Smooth muscle cell (in vitro differentiated cells): Measurements from ENCODE around the gene CCDC148. TPM values are rescaled to one million over a fixed set of nuclear protein-coding genes. Genes with fewer than 3 reads are reported as not detected.

ENCODE experiments used
- DNase-seq: peaks from one replicate; lab custom pipeline; 2025; ENCODE audit not compliant: unreplicated experiment; lab: John Stamatoyannopoulos, UW
- H2AFZ ChIP-seq: fragments of 200-600 bp; sonication (generic); 2 replicates; pipeline ENCODE4 v1.6.0; 2016; ENCODE audit warnings: antibody characterized with exemption, low read depth, mild to moderate bottlenecking
- H3F3A ChIP-seq: fragments of 200-600 bp; sonication (generic); 2 replicates; pipeline ENCODE4 v1.6.0; 2017; ENCODE audit warnings: antibody characterized with exemption, low read depth
- H3K27ac ChIP-seq: fragments of 200-600 bp; sonication (generic); 2 replicates; pipeline ENCODE4 v1.5.1; 2016; ENCODE audit warnings: low read depth, mild to moderate bottlenecking
- H3K27me3 ChIP-seq: fragments of 200-600 bp; sonication (generic); 2 replicates; pipeline ENCODE4 v1.6.1; 2016; ENCODE audit warnings: low read depth, mild to moderate bottlenecking
- H3K36me3 ChIP-seq: fragments of 200-600 bp; sonication (generic); 2 replicates; pipeline ENCODE4 v1.5.1; 2016; ENCODE audit warnings: low read depth
- H3K4me1 ChIP-seq: fragments of 200-600 bp; sonication (generic); 2 replicates; pipeline ENCODE4 v1.5.1; 2016; ENCODE audit warnings: low read depth
- H3K4me2 ChIP-seq: fragments of 200-600 bp; sonication (generic); 2 replicates; pipeline ENCODE4 v1.6.0; 2016; ENCODE audit warnings: mild to moderate bottlenecking
- H3K4me3 ChIP-seq: fragments of 200-600 bp; sonication (generic); 2 replicates; pipeline ENCODE4 v1.5.1; 2016; ENCODE audit warnings: mild to moderate bottlenecking
- H3K79me2 ChIP-seq: fragments of 200-600 bp; sonication (generic); 2 replicates; pipeline ENCODE4 v1.6.0; 2016; ENCODE audit warnings: low read depth, mild to moderate bottlenecking
- H3K9ac ChIP-seq: fragments of 200-600 bp; sonication (generic); 2 replicates; pipeline ENCODE4 v1.6.0; 2016; ENCODE audit warnings: low read depth
- H3K9me3 ChIP-seq: fragments of 200-600 bp; sonication (generic); replicated peaks from 2 replicates; pipeline ENCODE4 v1.5.1; 2016; ENCODE audit warnings: low read depth
- H4K20me1 ChIP-seq: fragments of 200-600 bp; sonication (generic); 2 replicates; pipeline ENCODE4 v1.6.0; 2016; ENCODE audit warnings: low read depth
- WGBS: methylation state at CpG from one replicate; pipeline ENCODE4 v1.1.7; 2016; ENCODE audit warnings: low lambda C conversion rate; 5-methylcytosine and 5-hydroxymethylcytosine counted together
- polyA plus RNA-seq: library from polyadenylated mRNA; unstranded; fragments of >200 nt; fragmentation: Nextera tagmentation; extraction: Ambion mirVana; gene quantifications from 2 replicates; pipeline ENCODE4 v1.2.1, GENCODE V29; 2016
- total RNA-seq: library from RNA; depleted of rRNA; stranded (reverse); fragments of >200 nt; gene quantifications from 2 replicates; pipeline ENCODE4 v1.2.3, GENCODE V29; 2014
- TF ChIP-seq, protein P1 (sequence below): fragments of 200-600 bp; sonication (generic); IDR thresholded peaks from 2 replicates; pipeline ENCODE4 v1.5.1; 2017; ENCODE audit warnings: borderline replicate concordance, mild to moderate bottlenecking, antibody characterized with exemption; ENCODE audit not compliant: insufficient read depth, poor library complexity, severe bottlenecking

Gene CCDC148
- total and polyA plus RNA-seq, 2 experiments from 2014 or later, result 0.09 TPM; not detected in 1

DNA sequence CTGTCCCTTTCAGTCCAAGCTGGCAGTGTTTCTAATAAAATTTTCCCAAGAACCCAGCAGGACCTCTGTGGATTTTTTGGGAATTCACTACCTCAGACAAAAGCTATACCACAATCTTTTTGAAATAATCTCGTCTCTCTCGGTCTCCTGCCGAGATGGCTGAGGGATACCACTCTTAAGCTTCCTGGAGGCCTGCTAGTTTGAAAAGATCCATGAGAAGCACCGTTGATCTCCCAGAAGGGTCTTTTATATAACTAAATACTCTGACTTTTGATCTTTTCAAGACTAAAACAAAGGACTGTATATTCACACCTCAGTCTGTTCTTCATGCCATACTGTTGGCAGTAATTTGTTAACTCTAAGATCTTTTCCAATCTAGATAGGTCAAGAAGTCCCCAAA is 213.2 kb downstream of the CCDC148 start:
- no peaks in the 10 kb centered on the region for H3K79me2 ChIP-seq
- H3F3A ChIP-seq, result no peaks in the 10 kb centered on the region
- H3K27me3 ChIP-seq, result no peaks in the 10 kb centered on the region
- no peak overlapping the region for H3K4me3 ChIP-seq
- peaks cover 6% of the 10 kb centered on the region for H3K4me1 ChIP-seq
- no peak overlapping the region for H3K9ac ChIP-seq
- 88% methylated on average over 4 of the region's 4 CpGs for WGBS
- H2AFZ ChIP-seq, result no peak overlapping the region
- TF ChIP-seq, protein P1, sequence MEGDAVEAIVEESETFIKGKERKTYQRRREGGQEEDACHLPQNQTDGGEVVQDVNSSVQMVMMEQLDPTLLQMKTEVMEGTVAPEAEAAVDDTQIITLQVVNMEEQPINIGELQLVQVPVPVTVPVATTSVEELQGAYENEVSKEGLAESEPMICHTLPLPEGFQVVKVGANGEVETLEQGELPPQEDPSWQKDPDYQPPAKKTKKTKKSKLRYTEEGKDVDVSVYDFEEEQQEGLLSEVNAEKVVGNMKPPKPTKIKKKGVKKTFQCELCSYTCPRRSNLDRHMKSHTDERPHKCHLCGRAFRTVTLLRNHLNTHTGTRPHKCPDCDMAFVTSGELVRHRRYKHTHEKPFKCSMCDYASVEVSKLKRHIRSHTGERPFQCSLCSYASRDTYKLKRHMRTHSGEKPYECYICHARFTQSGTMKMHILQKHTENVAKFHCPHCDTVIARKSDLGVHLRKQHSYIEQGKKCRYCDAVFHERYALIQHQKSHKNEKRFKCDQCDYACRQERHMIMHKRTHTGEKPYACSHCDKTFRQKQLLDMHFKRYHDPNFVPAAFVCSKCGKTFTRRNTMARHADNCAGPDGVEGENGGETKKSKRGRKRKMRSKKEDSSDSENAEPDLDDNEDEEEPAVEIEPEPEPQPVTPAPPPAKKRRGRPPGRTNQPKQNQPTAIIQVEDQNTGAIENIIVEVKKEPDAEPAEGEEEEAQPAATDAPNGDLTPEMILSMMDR, result no peak
- H3K9me3 ChIP-seq, result no peaks in the 10 kb centered on the region
- no peaks in the 10 kb centered on the region for H3K36me3 ChIP-seq
- H3K4me2 ChIP-seq, result no peak overlapping the region
- no peaks in the 10 kb centered on the region for H4K20me1 ChIP-seq
- DNase-seq, result no peak
- no peak overlapping the region for H3K27ac ChIP-seq

DNA sequence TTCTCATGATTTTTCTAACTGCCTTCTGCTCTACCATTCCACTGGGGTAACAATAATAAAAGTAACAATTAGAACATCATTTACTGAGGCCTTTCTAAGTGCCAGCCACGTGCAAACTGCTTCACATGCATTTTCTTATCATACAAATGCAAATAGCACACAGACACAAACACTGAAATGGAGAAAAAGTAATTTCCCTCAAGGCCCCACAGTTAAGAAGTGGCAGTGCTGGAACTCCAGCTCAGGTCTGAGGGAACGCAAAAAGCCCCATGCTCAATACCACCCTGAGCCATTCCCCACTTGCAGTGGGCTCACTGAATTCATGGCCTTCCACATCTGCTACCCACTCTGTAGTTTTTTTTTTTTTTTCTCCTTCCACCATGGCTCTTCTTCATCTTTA is 214.3 kb downstream of the CCDC148 start:
- no peaks in the 10 kb centered on the region for H3K79me2 ChIP-seq
- TF ChIP-seq, protein P1, result no peak
- no peaks in the 10 kb centered on the region for H3K9me3 ChIP-seq
- no peak for DNase-seq
- 63% methylated on average over 2 of the region's 2 CpGs for WGBS
- H3K27ac ChIP-seq, result no peak overlapping the region
- no peak overlapping the region for H3K9ac ChIP-seq
- no peaks in the 10 kb centered on the region for H3K27me3 ChIP-seq
- H3K4me3 ChIP-seq, result no peak overlapping the region
- no peaks in the 10 kb centered on the region for H3F3A ChIP-seq
- no peak overlapping the region for H3K4me2 ChIP-seq
- no peaks in the 10 kb centered on the region for H4K20me1 ChIP-seq
- no peaks in the 10 kb centered on the region for H3K36me3 ChIP-seq
- peaks cover 6% of the 10 kb centered on the region for H3K4me1 ChIP-seq
- no peak overlapping the region for H2AFZ ChIP-seq

DNA sequence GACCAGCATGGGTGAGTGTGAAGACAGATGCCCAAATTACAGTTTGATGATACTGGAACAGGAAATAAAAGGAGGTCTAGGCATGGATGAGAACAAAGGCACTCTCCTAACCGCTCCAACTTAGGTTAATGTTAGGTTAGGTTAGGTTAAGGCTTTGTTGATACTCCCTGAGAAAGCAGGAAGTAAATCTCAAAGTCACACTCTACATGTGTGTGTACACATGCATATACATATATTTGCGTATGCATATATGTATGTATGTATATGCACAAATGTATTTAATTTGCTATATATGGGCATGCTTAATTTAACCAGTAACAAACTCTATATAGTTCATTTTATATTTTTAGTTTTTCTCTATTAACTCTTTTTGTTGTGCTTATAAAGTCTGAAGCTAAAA is 215.6 kb downstream of the CCDC148 start:
- no peaks in the 10 kb centered on the region for H3F3A ChIP-seq
- no peak overlapping the region for H2AFZ ChIP-seq
- no peaks in the 10 kb centered on the region for H3K9me3 ChIP-seq
- no peak overlapping the region for H3K9ac ChIP-seq
- WGBS, result 51% methylated on average over 2 of the region's 2 CpGs
- no peak overlapping the region for H3K4me2 ChIP-seq
- H4K20me1 ChIP-seq, result no peaks in the 10 kb centered on the region
- H3K27me3 ChIP-seq, result no peaks in the 10 kb centered on the region
- H3K4me3 ChIP-seq, result no peak overlapping the region
- H3K79me2 ChIP-seq, result no peaks in the 10 kb centered on the region
- no peak overlapping the region for H3K27ac ChIP-seq
- peaks cover 6% of the 10 kb centered on the region for H3K4me1 ChIP-seq
- DNase-seq, result no peak
- H3K36me3 ChIP-seq, result no peaks in the 10 kb centered on the region
- TF ChIP-seq, protein P1, result no peak

DNA sequence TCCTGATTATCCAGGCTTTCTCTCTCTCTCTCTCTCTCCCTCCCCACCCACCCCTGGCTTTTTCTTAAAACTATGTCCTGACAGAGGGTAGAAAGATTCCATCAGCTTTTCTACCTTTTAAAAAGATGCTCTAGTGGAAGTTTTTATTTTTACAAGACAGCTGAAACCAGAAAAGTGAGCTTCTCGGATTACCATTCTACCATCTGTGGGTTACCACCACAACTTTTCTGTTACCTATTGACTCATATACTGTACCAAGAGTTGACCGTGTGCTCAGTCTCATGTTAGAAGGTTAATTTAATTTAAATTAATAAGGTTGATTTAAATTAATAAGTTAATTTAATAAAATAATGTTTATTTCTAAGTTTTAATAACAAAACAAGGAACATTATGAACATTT is 217.3 kb downstream of the CCDC148 start:
- Histone ChIP-seq H3K36me3 (no peaks in the 10 kb centered on the region), H3K4me1 (peaks cover 6% of the 10 kb centered on the region), H3K9me3 (no peaks in the 10 kb centered on the region), H3K27me3 (no peaks in the 10 kb centered on the region), H3K79me2 (no peaks in the 10 kb centered on the region), H3F3A (no peaks in the 10 kb centered on the region), H4K20me1 (no peaks in the 10 kb centered on the region), H3K4me2 (no peak overlapping the region), H3K4me3 (no peak overlapping the region), H2AFZ (no peak overlapping the region), H3K9ac (no peak overlapping the region), H3K27ac (no peak overlapping the region)
- WGBS, result 67% methylated on average over 2 of the region's 2 CpGs
- DNase-seq, result no peak
- TF ChIP-seq, protein P1, result no peak
